ENCODE measurements around the gene CHSY1. TPM values are rescaled to one million over a fixed set of nuclear protein-coding genes. Genes with fewer than 3 reads are reported as not detected.

The CHSY1 gene
- total and polyA plus RNA-seq, 2 of the 4 experiments (the other 2 are of a cell fraction): 40.9 to 53.2 TPM

DNA sequence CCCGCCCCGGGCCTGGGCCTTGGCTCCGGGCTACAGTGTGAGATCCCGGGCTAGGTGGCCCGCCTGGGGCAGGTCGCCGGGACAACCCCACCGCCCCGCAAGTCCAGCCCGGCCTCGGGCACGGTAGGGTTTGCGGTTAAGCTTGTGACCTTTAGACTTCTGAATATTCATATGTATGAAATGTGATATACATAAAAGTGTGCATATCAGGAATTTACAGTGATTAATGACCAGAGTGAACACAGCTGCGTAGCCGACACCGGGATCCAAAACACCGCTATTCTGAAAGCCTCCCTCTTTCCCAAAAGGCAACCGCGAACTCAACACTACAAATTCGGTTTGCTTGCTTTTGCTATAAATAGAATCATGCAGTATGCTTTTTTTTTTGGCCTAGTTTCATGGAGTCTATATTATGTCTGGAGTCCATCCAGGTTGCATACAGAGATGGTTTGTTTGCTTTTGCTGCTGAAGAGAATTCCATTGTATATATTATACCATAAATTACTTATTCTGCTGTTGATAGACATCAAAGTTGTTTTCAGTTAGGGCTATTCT lies 43.8 kb upstream of the CHSY1 start:
- BruUV-seq (replicated peaks): no TSS peak
- Histone ChIP-seq H2AFZ (replicated peaks; ENCODE audit: low read length, poor library complexity) (peak overlapping the region; percentile 96), H3K4me3 (ENCODE audit: insufficient read depth, low read depth, low read length) (peak overlapping the region; percentile 71), H4K5ac (ENCODE audit: low read depth, low read length) (peak overlapping the region; percentile 64), H3K4ac (ENCODE audit: low read depth, low read length) (peak overlapping the region; percentile 91), H2BK120ac (ENCODE audit: low read depth, low read length) (peak overlapping the region; percentile 71; the same call in 1 of the 2 replicates), H3K27ac (ENCODE audit: insufficient read depth, low read length) (peak overlapping the region; percentile 84), H3K56ac (ENCODE audit: extremely low read depth, insufficient read depth, low read length) (peak overlapping the region; percentile 93; the same call in 1 of the 2 replicates), H2BK20ac (ENCODE audit: low read depth, low read length) (no peak overlapping the region), H4K91ac (ENCODE audit: insufficient read depth, low read depth, low read length) (peak overlapping the region; percentile 67), H3K23ac (ENCODE audit: low read depth, low read length) (peak overlapping the region; percentile 94), H2AK5ac (ENCODE audit: low read depth, low read length) (peak overlapping the region; percentile 76; the same call in 1 of the 2 replicates), H3K14ac (replicated peaks; ENCODE audit: low read depth, low read length) (peak overlapping the region; percentile 96), H3K9me3 (ENCODE audit: control insufficient read depth, insufficient read depth, low read length) (no peaks in the 10 kb centered on the region), H3K36me3 (ENCODE audit: control insufficient read depth, insufficient read depth, low read length) (no peaks in the 10 kb centered on the region), H2AK9ac (replicated peaks; ENCODE audit: low read depth, low read length, poor library complexity) (peak overlapping the region; percentile 73), H3K79me1 (ENCODE audit: low read depth in 1 of 2, low read length in 2 of 2) (peaks cover 0 to 24% of the 10 kb centered on the region in 2 experiments; a peak in 2 of 4 replicates), H3K9ac (ENCODE audit: low read depth, low read length) (peak overlapping the region; percentile 82), H4K8ac (ENCODE audit: low read depth in 2 of 2, low read length in 2 of 2) (peak overlapping the region; percentile 73 to 98; a peak in 2 of 4 replicates), H3K4me2 (ENCODE audit: low read depth, low read length) (peak overlapping the region; percentile 80), H2BK15ac (ENCODE audit: low read depth, low read length) (no peak overlapping the region), H2BK5ac (ENCODE audit: low read depth, low read length, poor library complexity, severe bottlenecking) (peak overlapping the region; percentile 69), H3K27me3 (ENCODE audit: control insufficient read depth, insufficient read depth, low read length) (no peaks in the 10 kb centered on the region), H3K4me1 (ENCODE audit: control insufficient read depth, insufficient read depth, low read length) (peaks cover 6% of the 10 kb centered on the region), H3K18ac (ENCODE audit: low read depth, low read length) (no peak overlapping the region), H4K20me1 (ENCODE audit: insufficient read depth, low read length) (peaks cover 25% of the 10 kb centered on the region), H3K9me1 (ENCODE audit: insufficient read depth, low read length) (no peaks in the 10 kb centered on the region)
- ATAC-seq (ENCODE audit: low read depth): peak; percentile 1; the same call in 1 of the 2 replicates
- dilution Hi-C loops (cut with HindIII; ENCODE audit: low sequenced_read_pairs, unreplicated experiment) (no loop called here), intact Hi-C loops (cut with micrococcal nuclease) (loop anchor here (1.0 kb wide), 1 partner anchor 346 kb away; no protein-coding TSS in a partner anchor), in situ Hi-C loops (cut with MboI; ENCODE audit: low sequenced_read_pairs) (no loop called here)
- POLR2A ChIA-PET (ENCODE audit: unreplicated experiment): no interaction called here
- TF ChIP-seq SMC3 (IDR thresholded peaks at IDR 0.05; ENCODE audit: low read depth, low read length): no peak
- TF ChIP-seq, protein P1, sequence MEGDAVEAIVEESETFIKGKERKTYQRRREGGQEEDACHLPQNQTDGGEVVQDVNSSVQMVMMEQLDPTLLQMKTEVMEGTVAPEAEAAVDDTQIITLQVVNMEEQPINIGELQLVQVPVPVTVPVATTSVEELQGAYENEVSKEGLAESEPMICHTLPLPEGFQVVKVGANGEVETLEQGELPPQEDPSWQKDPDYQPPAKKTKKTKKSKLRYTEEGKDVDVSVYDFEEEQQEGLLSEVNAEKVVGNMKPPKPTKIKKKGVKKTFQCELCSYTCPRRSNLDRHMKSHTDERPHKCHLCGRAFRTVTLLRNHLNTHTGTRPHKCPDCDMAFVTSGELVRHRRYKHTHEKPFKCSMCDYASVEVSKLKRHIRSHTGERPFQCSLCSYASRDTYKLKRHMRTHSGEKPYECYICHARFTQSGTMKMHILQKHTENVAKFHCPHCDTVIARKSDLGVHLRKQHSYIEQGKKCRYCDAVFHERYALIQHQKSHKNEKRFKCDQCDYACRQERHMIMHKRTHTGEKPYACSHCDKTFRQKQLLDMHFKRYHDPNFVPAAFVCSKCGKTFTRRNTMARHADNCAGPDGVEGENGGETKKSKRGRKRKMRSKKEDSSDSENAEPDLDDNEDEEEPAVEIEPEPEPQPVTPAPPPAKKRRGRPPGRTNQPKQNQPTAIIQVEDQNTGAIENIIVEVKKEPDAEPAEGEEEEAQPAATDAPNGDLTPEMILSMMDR (conservative IDR thresholded peaks at IDR 0.05; ENCODE audit: low read depth, low read length): no peak
- TF ChIP-seq, protein P2, sequence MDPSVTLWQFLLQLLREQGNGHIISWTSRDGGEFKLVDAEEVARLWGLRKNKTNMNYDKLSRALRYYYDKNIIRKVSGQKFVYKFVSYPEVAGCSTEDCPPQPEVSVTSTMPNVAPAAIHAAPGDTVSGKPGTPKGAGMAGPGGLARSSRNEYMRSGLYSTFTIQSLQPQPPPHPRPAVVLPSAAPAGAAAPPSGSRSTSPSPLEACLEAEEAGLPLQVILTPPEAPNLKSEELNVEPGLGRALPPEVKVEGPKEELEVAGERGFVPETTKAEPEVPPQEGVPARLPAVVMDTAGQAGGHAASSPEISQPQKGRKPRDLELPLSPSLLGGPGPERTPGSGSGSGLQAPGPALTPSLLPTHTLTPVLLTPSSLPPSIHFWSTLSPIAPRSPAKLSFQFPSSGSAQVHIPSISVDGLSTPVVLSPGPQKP (IDR thresholded peaks at IDR 0.05; ENCODE audit: borderline replicate concordance, low read depth, low read length): no peak
- TF ChIP-seq CEBPB (IDR thresholded peaks at IDR 0.05; ENCODE audit: low read depth, low read length): no peak
- no CpG with 5 or more reads among the region's 20 CpGs for WGBS, 2 experiments (ENCODE audit: extremely low coverage in 2 of 2, insufficient read length in 1 of 2)
- CTCF ChIA-PET: interaction anchor here (0.7 to 2.2 kb wide), 4 partner anchors 345 to 1591 kb away, joined by 3 to 5 read pairs (median 4); no protein-coding TSS in a partner anchor
- DNase-seq: peak; percentile 72
